Natural killer cell (primary cell): Measurements from ENCODE around the gene SLCO3A1. TPM values are rescaled to one million over a fixed set of nuclear protein-coding genes. Genes with fewer than 3 reads are reported as not detected.

ENCODE experiments used
- ATAC-seq, 3 donors: fragments of 150-1000 bp in 2 of 3; fragments of 200-7000 bp in 1 of 3; cut with Tn5 transposase; 1 replicate in 1 of 3; 2 replicates in 2 of 3; pipeline ENCODE4 v1.10.0; 2021; ENCODE audit warnings: mild to moderate bottlenecking in 2 of 3, moderate library complexity in 2 of 3
- DNase-seq, 2 donors: peaks; one replicate each; pipeline versions ENCODE4 v3.0.0 to v3.0.0-alpha.2; 2013 to 2021; ENCODE audit warnings: mixed read lengths in 1 of 2
- H3K27ac ChIP-seq: one replicate; pipeline ENCODE4 v1.5.1; 2013; ENCODE audit warnings: mild to moderate bottlenecking, low read length
- H3K27me3 ChIP-seq: one replicate; pipeline ENCODE4 v1.6.1; 2013; ENCODE audit warnings: low read length; ENCODE audit not compliant: control insufficient read depth, insufficient read depth
- H3K36me3 ChIP-seq: one replicate; pipeline ENCODE4 v1.6.1; 2013; ENCODE audit warnings: low read length; ENCODE audit not compliant: control insufficient read depth, insufficient read depth
- H3K4me1 ChIP-seq: one replicate; pipeline ENCODE4 v1.6.1; 2013; ENCODE audit warnings: low read length; ENCODE audit not compliant: control insufficient read depth, insufficient read depth
- H3K4me3 ChIP-seq: one replicate; pipeline ENCODE4 v1.5.1; 2013; ENCODE audit warnings: low read length
- H3K9me3 ChIP-seq: one replicate; pipeline ENCODE4 v1.6.1; 2013; ENCODE audit warnings: low read length; ENCODE audit not compliant: control insufficient read depth, insufficient read depth
- H3K27ac Mint-ChIP-seq, 2 donors: one replicate each; pipeline ENCODE4 v1.8.0; 2022; ENCODE audit warnings: mild to moderate bottlenecking in 2 of 2, mixed read lengths in 2 of 2, moderate library complexity in 1 of 2
- H3K27me3 Mint-ChIP-seq, 2 donors: one replicate each; pipeline ENCODE4 v1.8.0; 2022; ENCODE audit warnings: low read depth in 2 of 2, mixed read lengths in 2 of 2
- H3K36me3 Mint-ChIP-seq: one replicate; pipeline ENCODE4 v1.8.0; 2022; ENCODE audit warnings: mixed read lengths
- H3K4me1 Mint-ChIP-seq, 2 donors: one replicate each; pipeline ENCODE4 v1.8.0; 2022; ENCODE audit warnings: mixed read lengths in 2 of 2
- H3K4me3 Mint-ChIP-seq: one replicate; pipeline ENCODE4 v1.8.0; 2022; ENCODE audit warnings: mild to moderate bottlenecking, moderate library complexity, mixed read lengths
- H3K9me3 Mint-ChIP-seq, 2 donors: one replicate each; pipeline ENCODE4 v1.8.0; 2022; ENCODE audit warnings: mixed read lengths in 2 of 2
- WGBS: methylation state at CpG from one replicate; pipeline ENCODE4 v1.1.7; 2013; ENCODE audit warnings: missing lambda C conversion rate; ENCODE audit not compliant: insufficient coverage; 5-methylcytosine and 5-hydroxymethylcytosine counted together
- intact Hi-C: fragments of 100-400 bp; cut with micrococcal nuclease; formaldehyde crosslinking; loops from one replicate; pipeline ENCODE4 v1.14.2; 2022
- total RNA-seq, 4 donors: library from RNA; stranded (reverse); fragments of 120-200 nt in 1 of 4; gene quantifications; one replicate each; pipeline versions ENCODE4 v1.2.3 to v1.2.4, GENCODE V29; 2013 to 2022
- TF ChIP-seq, protein P1 (sequence below): fragments of 200-600 bp; IDR thresholded peaks from one replicate; pipeline ENCODE4 v1.8.0; 2022; ENCODE audit warnings: antibody characterized with exemption

SLCO3A1 gene
- total RNA-seq, 3 donors from 2014 or later (not counting 1 experiment from before 2014, with no cell fraction given) = 48.5 to 73.5 (median 68.8) TPM

DNA sequence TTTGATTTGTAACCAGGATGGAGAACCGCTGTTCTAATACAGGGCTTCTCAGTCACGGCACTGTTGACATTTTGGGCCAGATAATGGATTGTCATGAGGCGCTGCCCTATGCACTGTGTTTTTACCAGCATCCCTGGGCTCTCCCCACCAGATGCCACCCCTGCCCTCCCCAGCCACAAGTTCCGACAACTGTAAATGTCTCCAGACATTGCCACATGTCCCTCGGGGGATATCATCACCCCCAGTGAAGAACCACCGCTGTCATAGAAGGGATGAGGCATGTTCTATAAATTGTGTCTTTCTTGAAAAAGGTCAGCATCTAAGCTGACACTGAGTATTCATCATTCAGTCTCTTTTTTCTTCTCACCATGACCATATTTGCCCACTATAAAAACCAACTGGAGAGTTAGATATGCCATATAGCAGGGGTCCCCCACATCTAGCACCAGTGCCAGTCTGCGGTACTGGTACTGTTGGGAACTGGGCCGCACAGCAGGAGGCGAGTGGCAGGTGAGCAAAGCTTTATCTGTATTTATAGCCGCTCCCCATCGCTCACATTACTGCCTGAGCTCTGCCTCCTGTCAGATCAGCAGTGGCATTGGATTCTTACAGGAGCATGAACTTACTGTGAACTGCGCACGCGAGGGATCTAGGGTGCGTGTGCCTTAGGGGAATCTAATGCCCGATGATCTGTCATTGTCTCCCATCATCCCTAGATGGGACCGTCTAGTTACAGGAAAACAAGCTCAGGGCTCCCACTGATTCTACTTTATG, 279.7 kb downstream of the SLCO3A1 start:
- Histone ChIP-seq H3K27me3 (no peaks in the 10 kb centered on the region), H3K36me3 (peaks cover 14% of the 10 kb centered on the region), H3K9me3 (no peaks in the 10 kb centered on the region), H3K4me3 (no peak overlapping the region), H3K27ac (no peak overlapping the region), H3K4me1 (no peaks in the 10 kb centered on the region)
- H3K9me3 Mint-ChIP-seq = no peaks in the 10 kb centered on the region
- no peaks in the 10 kb centered on the region for H3K36me3 Mint-ChIP-seq
- WGBS = 91% methylated on average over 16 of the region's 17 CpGs
- H3K27me3 Mint-ChIP-seq = no peaks in the 10 kb centered on the region
- peaks cover 0 to 10% of the 10 kb centered on the region in 2 donors for H3K4me1 Mint-ChIP-seq
- ATAC-seq (no peak), DNase-seq (no peak)
- no peak overlapping the region for H3K4me3 Mint-ChIP-seq
- intact Hi-C loops = no loop called here
- H3K27ac Mint-ChIP-seq = no peak overlapping the region
- TF ChIP-seq, protein P1, sequence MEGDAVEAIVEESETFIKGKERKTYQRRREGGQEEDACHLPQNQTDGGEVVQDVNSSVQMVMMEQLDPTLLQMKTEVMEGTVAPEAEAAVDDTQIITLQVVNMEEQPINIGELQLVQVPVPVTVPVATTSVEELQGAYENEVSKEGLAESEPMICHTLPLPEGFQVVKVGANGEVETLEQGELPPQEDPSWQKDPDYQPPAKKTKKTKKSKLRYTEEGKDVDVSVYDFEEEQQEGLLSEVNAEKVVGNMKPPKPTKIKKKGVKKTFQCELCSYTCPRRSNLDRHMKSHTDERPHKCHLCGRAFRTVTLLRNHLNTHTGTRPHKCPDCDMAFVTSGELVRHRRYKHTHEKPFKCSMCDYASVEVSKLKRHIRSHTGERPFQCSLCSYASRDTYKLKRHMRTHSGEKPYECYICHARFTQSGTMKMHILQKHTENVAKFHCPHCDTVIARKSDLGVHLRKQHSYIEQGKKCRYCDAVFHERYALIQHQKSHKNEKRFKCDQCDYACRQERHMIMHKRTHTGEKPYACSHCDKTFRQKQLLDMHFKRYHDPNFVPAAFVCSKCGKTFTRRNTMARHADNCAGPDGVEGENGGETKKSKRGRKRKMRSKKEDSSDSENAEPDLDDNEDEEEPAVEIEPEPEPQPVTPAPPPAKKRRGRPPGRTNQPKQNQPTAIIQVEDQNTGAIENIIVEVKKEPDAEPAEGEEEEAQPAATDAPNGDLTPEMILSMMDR = no peak

DNA sequence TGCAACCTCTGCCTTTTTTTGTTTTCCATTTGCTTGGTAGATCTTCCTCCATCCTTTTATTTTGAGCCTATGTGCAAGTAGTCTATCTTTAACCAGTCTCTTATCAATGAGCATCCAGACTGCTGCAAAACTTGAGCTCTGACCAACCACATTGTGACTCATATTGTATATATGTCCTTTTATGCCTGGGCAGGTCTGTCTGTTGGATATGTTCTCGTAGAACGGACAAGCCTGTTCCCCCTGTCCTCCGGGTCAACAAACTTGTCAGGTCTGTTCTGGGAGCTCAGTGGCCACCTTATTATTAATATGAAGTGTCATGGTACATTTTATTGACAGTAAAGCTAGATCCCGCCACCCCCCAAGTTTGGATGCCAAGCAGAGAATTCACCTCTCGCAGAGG, 287.3 kb downstream of the SLCO3A1 start:
- Mint-ChIP-seq H3K4me1 (peaks cover 0 to 7% of the 10 kb centered on the region in 2 donors), H3K4me3 (no peak overlapping the region), H3K36me3 (no peaks in the 10 kb centered on the region), H3K27me3 (no peaks in the 10 kb centered on the region), H3K9me3 (no peaks in the 10 kb centered on the region), H3K27ac (no peak overlapping the region)
- no peak for DNase-seq
- ATAC-seq = no peak
- H3K4me3 ChIP-seq = no peak overlapping the region
- 98% methylated on average over 5 of the region's 5 CpGs for WGBS
- intact Hi-C loops = no loop called here
- H3K27me3 ChIP-seq = no peaks in the 10 kb centered on the region
- H3K36me3 ChIP-seq = peaks cover 1% of the 10 kb centered on the region
- H3K9me3 ChIP-seq = no peaks in the 10 kb centered on the region
- TF ChIP-seq, protein P1 = no peak
- no peaks in the 10 kb centered on the region for H3K4me1 ChIP-seq
- H3K27ac ChIP-seq = no peak overlapping the region

DNA sequence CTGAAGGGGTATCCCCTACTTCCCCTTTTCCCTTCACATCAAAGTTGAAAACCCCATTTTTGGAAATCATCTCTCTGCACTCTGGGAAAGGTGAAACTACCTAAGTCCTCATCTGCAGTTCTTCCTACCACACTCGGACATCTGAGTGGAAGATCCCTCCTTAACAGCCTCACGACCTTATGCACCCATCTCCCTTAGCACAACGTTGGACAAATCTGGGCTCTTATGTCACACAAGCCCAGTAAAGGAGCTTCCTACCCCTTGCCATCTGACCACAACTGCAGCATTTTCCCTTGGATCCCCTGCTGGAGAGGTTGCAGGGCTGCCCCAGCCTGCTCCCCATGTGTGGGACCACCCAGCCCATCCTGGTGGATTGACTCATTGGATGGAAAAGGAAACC, 288.1 kb downstream of the SLCO3A1 start:
- intact Hi-C loops = no loop called here
- no peak overlapping the region for H3K27ac Mint-ChIP-seq

More for the DNA sequence above, 288.1 kb downstream of the SLCO3A1 start:
- peaks cover 1% of the 10 kb centered on the region for H3K36me3 ChIP-seq
- WGBS = 91% methylated on average over 3 of the region's 3 CpGs
- no peak overlapping the region for H3K4me3 ChIP-seq
- no peaks in the 10 kb centered on the region for H3K27me3 ChIP-seq
- H3K4me1 ChIP-seq = no peaks in the 10 kb centered on the region
- no peaks in the 10 kb centered on the region for H3K9me3 ChIP-seq
- no peaks in the 10 kb centered on the region for H3K9me3 Mint-ChIP-seq
- TF ChIP-seq, protein P1 = no peak
- no peaks in the 10 kb centered on the region for H3K27me3 Mint-ChIP-seq
- ATAC-seq (no peak), DNase-seq (no peak)
- H3K4me3 Mint-ChIP-seq = no peak overlapping the region
- no peaks in the 10 kb centered on the region for H3K36me3 Mint-ChIP-seq
- H3K27ac ChIP-seq = no peak overlapping the region
- peaks cover 0 to 7% of the 10 kb centered on the region in 2 donors for H3K4me1 Mint-ChIP-seq
